ENCODE results near the gene FRYL.
"Not testable (repeated sequence)": the region's sequence is repeated elsewhere in the genome, so short reads cannot be mapped to it uniquely, and the experiment has no call there.

Gene FRYL

GRCh38 chr4:48704091-48704802, 75.8 kb downstream of the FRYL start:
- DNase-seq (ENCODE audit: extremely low read depth in 1 of 2, low read depth in 1 of 2) = no peak

GRCh38 chr4:48699475-48699874, 80.6 kb downstream of the FRYL start:
- no peak for DNase-seq (ENCODE audit: extremely low read depth in 1 of 2, low read depth in 1 of 2)

GRCh38 chr4:48698029-48698971, 81.8 kb downstream of the FRYL start:
- no peak for DNase-seq (ENCODE audit: extremely low read depth in 1 of 2, low read depth in 1 of 2)

GRCh38 chr4:48697516-48697915, 82.6 kb downstream of the FRYL start:
- not testable (repeated sequence) for DNase-seq (ENCODE audit: extremely low read depth in 1 of 2, low read depth in 1 of 2)

GRCh38 chr4:48694824-48695223, 85.3 kb downstream of the FRYL start:
- no peak for DNase-seq (ENCODE audit: extremely low read depth in 1 of 2, low read depth in 1 of 2)

- no peak for DNase-seq (ENCODE audit: extremely low read depth in 1 of 2, low read depth in 1 of 2)
Measured at GRCh38 chr4:48693856-48694574, 86.1 kb downstream of the FRYL start.

- no peak for DNase-seq (ENCODE audit: extremely low read depth in 1 of 2, low read depth in 1 of 2)
Measured at GRCh38 chr4:48692897-48693296, 87.2 kb downstream of the FRYL start.

- DNase-seq (ENCODE audit: extremely low read depth in 1 of 2, low read depth in 1 of 2) = no peak
Measured at GRCh38 chr4:48692044-48692443, 88.0 kb downstream of the FRYL start.

- no peak for DNase-seq (ENCODE audit: extremely low read depth in 1 of 2, low read depth in 1 of 2)
Measured at GRCh38 chr4:48688953-48689352, 91.1 kb downstream of the FRYL start.

- DNase-seq (ENCODE audit: extremely low read depth in 1 of 2, low read depth in 1 of 2) = no peak
Measured at GRCh38 chr4:48687313-48688051, 92.6 kb downstream of the FRYL start.

- no peak for DNase-seq (ENCODE audit: extremely low read depth in 1 of 2, low read depth in 1 of 2)
Measured at GRCh38 chr4:48686369-48686768, 93.7 kb downstream of the FRYL start.

GRCh38 chr4:48683784-48684666, 96.1 kb downstream of the FRYL start:
- DNase-seq (ENCODE audit: extremely low read depth in 1 of 2, low read depth in 1 of 2) = no peak

- not testable (repeated sequence) for DNase-seq (ENCODE audit: extremely low read depth in 1 of 2, low read depth in 1 of 2)
Measured at GRCh38 chr4:48682870-48683269, 97.2 kb downstream of the FRYL start.

GRCh38 chr4:48681856-48682255, 98.2 kb downstream of the FRYL start:
- no peak for DNase-seq (ENCODE audit: extremely low read depth in 1 of 2, low read depth in 1 of 2)

- no peak for DNase-seq (ENCODE audit: extremely low read depth in 1 of 2, low read depth in 1 of 2)
Measured at GRCh38 chr4:48680848-48681568, 99.1 kb downstream of the FRYL start.

GRCh38 chr4:48673537-48673936, 106.5 kb downstream of the FRYL start:
- no peak for DNase-seq (ENCODE audit: extremely low read depth in 1 of 2, low read depth in 1 of 2)

GRCh38 chr4:48670587-48670986, 109.5 kb downstream of the FRYL start:
- no peak for DNase-seq (ENCODE audit: extremely low read depth in 1 of 2, low read depth in 1 of 2)

GRCh38 chr4:48669086-48669485, 111.0 kb downstream of the FRYL start:
- DNase-seq (ENCODE audit: extremely low read depth in 1 of 2, low read depth in 1 of 2) = no peak
